AG08396 (cell line): ENCODE results near the gene DPT.
A peak's percentile ranks its signal among the peaks of the same experiment; 100 is the strongest.
"Not testable (repeated sequence)": the region's sequence is repeated elsewhere in the genome, so short reads cannot be mapped to it uniquely, and the experiment has no call there.

Experiments
- DNase-seq: peaks from one replicate; pipeline ENCODE4 v3.0.0; 2012; ENCODE audit warnings: low spot score, mixed read lengths

The DPT gene

GRCh38 chr1:168728473-168729404 is at the start of gene DPT:
DPT (minus strand) TSS chr1:168729206; CDS start chr1:168729174, 32 bp downstream.
- peak; percentile 15 for DNase-seq

- no peak for DNase-seq
Observed at GRCh38 chr1:168775366-168775765, 46.4 kb upstream of the DPT start.

GRCh38 chr1:168774241-168774640 is 45.2 kb upstream of the DPT start:
- DNase-seq: no peak

GRCh38 chr1:168772428-168773060 is 43.5 kb upstream of the DPT start:
- DNase-seq: no peak

- no peak for DNase-seq
Observed at GRCh38 chr1:168771104-168771630, 42.2 kb upstream of the DPT start.

- not testable (repeated sequence) for DNase-seq
Observed at GRCh38 chr1:168769893-168770292, 40.9 kb upstream of the DPT start.

- DNase-seq: peak; percentile 26
Observed at GRCh38 chr1:168767894-168768584, 39.0 kb upstream of the DPT start.

- no peak for DNase-seq
Observed at GRCh38 chr1:168766568-168766967, 37.6 kb upstream of the DPT start.

- DNase-seq: no peak
Observed at GRCh38 chr1:168763031-168763430, 34.0 kb upstream of the DPT start.

GRCh38 chr1:168762473-168762872 is 33.5 kb upstream of the DPT start:
- DNase-seq: no peak

GRCh38 chr1:168760781-168761180 is 31.8 kb upstream of the DPT start:
- no peak for DNase-seq

- DNase-seq: no peak
Observed at GRCh38 chr1:168760241-168760640, 31.2 kb upstream of the DPT start.

GRCh38 chr1:168759077-168759476 is 30.1 kb upstream of the DPT start:
- no peak for DNase-seq

- no peak for DNase-seq
Observed at GRCh38 chr1:168758503-168758902, 29.5 kb upstream of the DPT start.

- DNase-seq: no peak
Observed at GRCh38 chr1:168755800-168756418, 26.9 kb upstream of the DPT start.

- no peak for DNase-seq
Observed at GRCh38 chr1:168752171-168752832, 23.3 kb upstream of the DPT start.

- DNase-seq: no peak
Observed at GRCh38 chr1:168751195-168751650, 22.2 kb upstream of the DPT start.

GRCh38 chr1:168742994-168743650 is 14.1 kb upstream of the DPT start:
- DNase-seq: no peak

GRCh38 chr1:168742386-168742785 is 13.4 kb upstream of the DPT start:
- DNase-seq: no peak

GRCh38 chr1:168739908-168740307 is 10.9 kb upstream of the DPT start:
- DNase-seq: no peak

- no peak for DNase-seq
Observed at GRCh38 chr1:168736520-168736919, 7.5 kb upstream of the DPT start.
